ENCODE data around the gene TMEM164. TPM values are rescaled to one million over a fixed set of nuclear protein-coding genes. Genes with fewer than 3 reads are reported as not detected.
A peak's percentile ranks its signal among the peaks of the same experiment; 100 is the strongest.

TMEM164 gene
- total and polyA plus RNA-seq, 10 of the 15 experiments (the other 5 are each of a cell fraction or from before 2014, with no cell fraction given): 0.61 to 18.3 (median 7.0) TPM

- Histone ChIP-seq H3K27ac (ENCODE audit: control insufficient read depth, insufficient read depth) (no peak overlapping the region), H3K4me2 (ENCODE audit: control insufficient read depth, insufficient read depth) (no peak overlapping the region), H2AFZ (ENCODE audit: control insufficient read depth, low read depth, low read length) (no peak overlapping the region), H4K20me1 (ENCODE audit: control insufficient read depth, insufficient read depth) (no peaks in the 10 kb centered on the region), H3K36me3 (ENCODE audit: control insufficient read depth in 2 of 2, insufficient read depth in 2 of 2, low read length in 1 of 2) (no peaks in the 10 kb centered on the region), H3K4me1 (ENCODE audit: control insufficient read depth, insufficient read depth, low read length) (no peaks in the 10 kb centered on the region), H3K4me3 (no peak overlapping the region), H3K27me3 (replicated peaks in 1 of 2; ENCODE audit: control insufficient read depth in 2 of 2, insufficient read depth in 2 of 2, low read length in 1 of 2) (no peaks in the 10 kb centered on the region), H3K79me2 (ENCODE audit: control insufficient read depth, insufficient read depth, low read length) (no peaks in the 10 kb centered on the region), H3K9me3 (replicated peaks; ENCODE audit: control insufficient read depth, insufficient read depth, low read length) (no peaks in the 10 kb centered on the region), H3K9ac (ENCODE audit: control insufficient read depth, insufficient read depth, low read length) (no peak overlapping the region)
- SMC1A ChIA-PET (ENCODE audit: uncharacterized antibody, unreplicated experiment): interaction anchor here (0.8 to 0.9 kb wide), 3 partner anchors 11 to 45 kb away, joined by 3 to 4 read pairs (median 3); no protein-coding TSS in a partner anchor
- 48% methylated on average over 3 of the region's 3 CpGs for WGBS (ENCODE audit: insufficient coverage, insufficient replicate concordance, low lambda C conversion rate, missing lambda C conversion rate)
- DNase-seq (ENCODE audit: low read depth, low spot score) (no peak), ATAC-seq (no peak), FAIRE-seq (peak; percentile 69)
- RAD21 ChIA-PET (ENCODE audit: unreplicated experiment): no interaction called here
- POLR2A ChIA-PET: interaction anchor here (2.0 kb wide), 1 partner anchor 11 kb away, joined by 7 read pairs; no protein-coding TSS in a partner anchor
- in situ Hi-C loops (cut with MboI): no loop called here
- no TSS peak for BruUV-seq (replicated peaks)
- intact Hi-C loops (cut with micrococcal nuclease; ENCODE audit: unreplicated experiment): no loop called here
- CTCF ChIA-PET: interaction anchor here (0.6 to 1.4 kb wide), 5 partner anchors 10 to 114 kb away, joined by 3 read pairs; no protein-coding TSS in a partner anchor
- TF ChIP-seq, protein P1, sequence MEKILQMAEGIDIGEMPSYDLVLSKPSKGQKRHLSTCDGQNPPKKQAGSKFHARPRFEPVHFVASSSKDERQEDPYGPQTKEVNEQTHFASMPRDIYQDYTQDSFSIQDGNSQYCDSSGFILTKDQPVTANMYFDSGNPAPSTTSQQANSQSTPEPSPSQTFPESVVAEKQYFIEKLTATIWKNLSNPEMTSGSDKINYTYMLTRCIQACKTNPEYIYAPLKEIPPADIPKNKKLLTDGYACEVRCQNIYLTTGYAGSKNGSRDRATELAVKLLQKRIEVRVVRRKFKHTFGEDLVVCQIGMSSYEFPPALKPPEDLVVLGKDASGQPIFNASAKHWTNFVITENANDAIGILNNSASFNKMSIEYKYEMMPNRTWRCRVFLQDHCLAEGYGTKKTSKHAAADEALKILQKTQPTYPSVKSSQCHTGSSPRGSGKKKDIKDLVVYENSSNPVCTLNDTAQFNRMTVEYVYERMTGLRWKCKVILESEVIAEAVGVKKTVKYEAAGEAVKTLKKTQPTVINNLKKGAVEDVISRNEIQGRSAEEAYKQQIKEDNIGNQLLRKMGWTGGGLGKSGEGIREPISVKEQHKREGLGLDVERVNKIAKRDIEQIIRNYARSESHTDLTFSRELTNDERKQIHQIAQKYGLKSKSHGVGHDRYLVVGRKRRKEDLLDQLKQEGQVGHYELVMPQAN (conservative IDR thresholded peaks at IDR 0.05): no peak
- TF ChIP-seq RFX5 (IDR thresholded peaks at IDR 0.05; ENCODE audit: low read depth, low read length): no peak
- TF ChIP-seq KDM1A (IDR thresholded peaks at IDR 0.05; ENCODE audit: borderline replicate concordance): no peak
- TF ChIP-seq PAX8 (IDR thresholded peaks at IDR 0.05): no peak
- TF ChIP-seq, protein P2, sequence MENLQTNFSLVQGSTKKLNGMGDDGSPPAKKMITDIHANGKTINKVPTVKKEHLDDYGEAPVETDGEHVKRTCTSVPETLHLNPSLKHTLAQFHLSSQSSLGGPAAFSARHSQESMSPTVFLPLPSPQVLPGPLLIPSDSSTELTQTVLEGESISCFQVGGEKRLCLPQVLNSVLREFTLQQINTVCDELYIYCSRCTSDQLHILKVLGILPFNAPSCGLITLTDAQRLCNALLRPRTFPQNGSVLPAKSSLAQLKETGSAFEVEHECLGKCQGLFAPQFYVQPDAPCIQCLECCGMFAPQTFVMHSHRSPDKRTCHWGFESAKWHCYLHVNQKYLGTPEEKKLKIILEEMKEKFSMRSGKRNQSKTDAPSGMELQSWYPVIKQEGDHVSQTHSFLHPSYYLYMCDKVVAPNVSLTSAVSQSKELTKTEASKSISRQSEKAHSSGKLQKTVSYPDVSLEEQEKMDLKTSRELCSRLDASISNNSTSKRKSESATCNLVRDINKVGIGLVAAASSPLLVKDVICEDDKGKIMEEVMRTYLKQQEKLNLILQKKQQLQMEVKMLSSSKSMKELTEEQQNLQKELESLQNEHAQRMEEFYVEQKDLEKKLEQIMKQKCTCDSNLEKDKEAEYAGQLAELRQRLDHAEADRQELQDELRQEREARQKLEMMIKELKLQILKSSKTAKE (IDR thresholded peaks at IDR 0.05; ENCODE audit: low read depth, poor library complexity, severe bottlenecking): no peak
- TF ChIP-seq JUNB (IDR thresholded peaks at IDR 0.05): no peak
- TF ChIP-seq SMARCA5 (IDR thresholded peaks at IDR 0.05): no peak
These were observed 29.7 kb downstream of the TMEM164 start for GRCh38 chrX:110032534-110033147.

Data from GM12878 (cell line).